ENCODE data around the gene TSSC4.

DNA sequence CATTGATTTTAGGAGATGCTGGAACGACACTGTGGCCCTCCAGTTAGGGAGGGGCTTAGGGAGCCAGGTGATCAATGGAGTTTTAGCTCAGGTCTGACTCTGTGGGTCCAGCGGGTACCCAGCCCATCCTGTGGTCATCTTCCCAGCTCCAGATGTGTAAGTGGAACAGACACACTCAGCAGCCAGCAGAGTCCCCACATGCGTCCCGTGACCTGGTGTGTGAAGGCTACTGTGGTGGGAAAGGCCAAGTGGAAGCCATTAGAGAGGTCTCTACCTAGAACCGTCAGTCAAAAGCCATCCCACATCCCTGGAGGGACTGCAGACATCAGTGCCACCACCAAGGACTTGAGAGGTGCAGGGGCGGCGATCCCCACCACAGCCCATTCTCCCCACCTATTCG lies 43.3 kb upstream of the TSSC4 start:
- TF ChIP-seq, protein P1, sequence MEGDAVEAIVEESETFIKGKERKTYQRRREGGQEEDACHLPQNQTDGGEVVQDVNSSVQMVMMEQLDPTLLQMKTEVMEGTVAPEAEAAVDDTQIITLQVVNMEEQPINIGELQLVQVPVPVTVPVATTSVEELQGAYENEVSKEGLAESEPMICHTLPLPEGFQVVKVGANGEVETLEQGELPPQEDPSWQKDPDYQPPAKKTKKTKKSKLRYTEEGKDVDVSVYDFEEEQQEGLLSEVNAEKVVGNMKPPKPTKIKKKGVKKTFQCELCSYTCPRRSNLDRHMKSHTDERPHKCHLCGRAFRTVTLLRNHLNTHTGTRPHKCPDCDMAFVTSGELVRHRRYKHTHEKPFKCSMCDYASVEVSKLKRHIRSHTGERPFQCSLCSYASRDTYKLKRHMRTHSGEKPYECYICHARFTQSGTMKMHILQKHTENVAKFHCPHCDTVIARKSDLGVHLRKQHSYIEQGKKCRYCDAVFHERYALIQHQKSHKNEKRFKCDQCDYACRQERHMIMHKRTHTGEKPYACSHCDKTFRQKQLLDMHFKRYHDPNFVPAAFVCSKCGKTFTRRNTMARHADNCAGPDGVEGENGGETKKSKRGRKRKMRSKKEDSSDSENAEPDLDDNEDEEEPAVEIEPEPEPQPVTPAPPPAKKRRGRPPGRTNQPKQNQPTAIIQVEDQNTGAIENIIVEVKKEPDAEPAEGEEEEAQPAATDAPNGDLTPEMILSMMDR (conservative IDR thresholded peaks at IDR 0.05; ENCODE audit: low read length): no peak
- no peak for TF ChIP-seq EZH2phosphoT487 (IDR thresholded peaks at IDR 0.05; ENCODE audit: borderline replicate concordance, low read depth, low read length)

All from OCI-LY7 (cell line).